Tibial nerve (tissue), 4 donors: ENCODE measurements around the gene WAPL.

ENCODE experiments used
- EP300 ChIP-seq, 2 donors: sonication (generic); formaldehyde crosslinking; IDR thresholded peaks; one replicate each; pipeline ENCODE4 v1.6.1; 2017; ENCODE audit warnings: antibody characterized with exemption in 2 of 2, mild to moderate bottlenecking in 1 of 2
- TF ChIP-seq, protein P1 (sequence below), 5 experiments: fragments of 200-600 bp in 3 of 5; fragments of 450-650 bp in 2 of 5; sonication (generic) in 3 of 5; IDR thresholded peaks; one replicate each; pipeline ENCODE4 v1.5.1; 2016 to 2019; ENCODE audit warnings: antibody characterized with exemption in 5 of 5, mild to moderate bottlenecking in 3 of 5, moderate library complexity in 2 of 5

DNA sequence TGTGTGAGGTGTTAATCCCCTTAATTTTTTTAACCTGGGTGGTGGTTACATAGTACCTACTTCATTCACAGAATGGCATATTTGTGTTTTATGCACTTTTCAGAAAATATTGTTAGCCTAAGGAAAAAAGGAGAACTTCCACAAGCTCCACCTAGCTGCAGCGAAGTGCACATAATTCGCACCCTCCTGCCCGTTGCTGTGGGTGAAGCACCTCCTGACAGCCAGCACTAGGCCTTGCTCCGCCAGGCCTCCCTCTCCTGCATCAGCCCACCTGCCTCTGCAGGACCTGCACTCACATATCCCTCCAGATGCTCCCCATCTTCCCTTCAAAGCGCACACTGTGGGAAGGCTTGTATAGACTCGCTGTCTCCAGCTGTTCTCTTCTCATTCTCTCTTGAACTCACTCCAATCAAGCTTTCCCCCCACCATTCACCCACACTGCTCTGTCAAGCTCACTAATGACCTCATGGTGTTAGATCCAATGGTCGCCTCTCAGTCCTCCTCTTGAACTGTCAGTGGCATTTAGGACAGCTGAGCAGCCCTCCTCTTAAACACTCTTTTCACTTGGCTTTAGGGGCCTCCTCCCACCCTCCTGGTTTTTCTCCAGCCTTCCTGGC lies 134.3 kb downstream of the WAPL start:
- TF ChIP-seq, protein P1, sequence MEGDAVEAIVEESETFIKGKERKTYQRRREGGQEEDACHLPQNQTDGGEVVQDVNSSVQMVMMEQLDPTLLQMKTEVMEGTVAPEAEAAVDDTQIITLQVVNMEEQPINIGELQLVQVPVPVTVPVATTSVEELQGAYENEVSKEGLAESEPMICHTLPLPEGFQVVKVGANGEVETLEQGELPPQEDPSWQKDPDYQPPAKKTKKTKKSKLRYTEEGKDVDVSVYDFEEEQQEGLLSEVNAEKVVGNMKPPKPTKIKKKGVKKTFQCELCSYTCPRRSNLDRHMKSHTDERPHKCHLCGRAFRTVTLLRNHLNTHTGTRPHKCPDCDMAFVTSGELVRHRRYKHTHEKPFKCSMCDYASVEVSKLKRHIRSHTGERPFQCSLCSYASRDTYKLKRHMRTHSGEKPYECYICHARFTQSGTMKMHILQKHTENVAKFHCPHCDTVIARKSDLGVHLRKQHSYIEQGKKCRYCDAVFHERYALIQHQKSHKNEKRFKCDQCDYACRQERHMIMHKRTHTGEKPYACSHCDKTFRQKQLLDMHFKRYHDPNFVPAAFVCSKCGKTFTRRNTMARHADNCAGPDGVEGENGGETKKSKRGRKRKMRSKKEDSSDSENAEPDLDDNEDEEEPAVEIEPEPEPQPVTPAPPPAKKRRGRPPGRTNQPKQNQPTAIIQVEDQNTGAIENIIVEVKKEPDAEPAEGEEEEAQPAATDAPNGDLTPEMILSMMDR (IDR thresholded peaks at IDR 0.05), result no peak
- TF ChIP-seq EP300 (IDR thresholded peaks at IDR 0.05), result no peak
